Measurements from ENCODE around the gene DUSP22.

Gene DUSP22

DNA sequence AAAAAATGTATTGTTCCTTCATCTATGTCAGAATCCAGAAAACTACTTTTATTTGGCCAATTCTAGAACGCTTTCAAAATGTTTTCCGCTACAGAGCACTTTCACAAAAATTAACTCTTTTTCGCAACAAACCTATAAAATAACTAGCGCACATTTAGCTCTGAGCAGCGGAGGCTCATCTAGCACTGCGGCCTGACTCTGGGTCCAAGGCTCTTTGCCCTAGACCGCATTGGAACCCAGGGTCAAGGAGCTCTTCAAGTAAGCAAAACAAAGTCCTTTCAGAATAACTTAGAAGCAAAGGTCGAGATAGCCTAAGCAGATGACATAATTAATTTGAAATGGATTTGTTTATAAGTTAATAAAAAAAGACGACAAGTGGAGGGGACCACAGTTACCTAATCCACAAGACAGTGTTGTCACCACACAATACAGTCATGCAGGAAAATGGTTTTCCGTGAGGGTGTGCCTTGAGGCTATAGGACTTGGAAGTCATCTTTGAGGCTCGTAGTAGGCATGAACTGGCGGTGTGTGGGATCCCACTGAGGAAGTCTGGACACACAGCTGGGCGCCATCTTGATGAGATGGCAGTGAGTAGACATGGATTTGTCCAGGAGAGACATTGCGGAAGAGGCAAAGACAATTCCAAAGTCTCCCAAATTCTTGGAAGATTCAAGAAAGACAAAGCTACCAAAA is 70.1 kb downstream of the DUSP22 start:
- Histone ChIP-seq H3K27me3 (ENCODE audit: insufficient read depth, low read length) (peaks cover 43% of the 10 kb centered on the region), H3K36me3 (ENCODE audit: insufficient read depth, low read length) (no peaks in the 10 kb centered on the region), H3K79me2 (ENCODE audit: control insufficient read depth, insufficient read depth, low read length, unreplicated experiment) (no peaks in the 10 kb centered on the region), H3K4me1 (ENCODE audit: control insufficient read depth, insufficient read depth, low read length, unreplicated experiment) (no peaks in the 10 kb centered on the region), H2AFZ (ENCODE audit: low read length, unreplicated experiment) (no peak overlapping the region), H3K27ac (ENCODE audit: low read depth, low read length) (no peak overlapping the region), H3K4me3 (ENCODE audit: low read depth, low read length) (no peak overlapping the region)

DNA sequence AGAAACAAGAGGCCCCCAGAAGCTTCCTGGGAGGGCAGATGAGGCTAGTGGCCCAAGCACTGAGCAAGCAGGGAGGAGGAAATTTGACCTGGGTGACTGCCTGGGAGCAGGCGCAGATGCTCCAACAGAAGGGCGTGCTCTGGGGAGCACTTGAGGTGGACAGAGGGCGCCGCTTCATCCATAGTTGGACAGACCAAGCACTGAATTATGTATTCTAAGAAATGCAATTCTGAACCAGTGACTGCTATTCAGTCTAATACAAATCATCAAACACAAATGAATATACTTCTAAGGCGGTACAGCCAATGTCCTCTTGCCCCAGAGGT is 70.6 kb downstream of the DUSP22 start:
- H3K4me1 ChIP-seq (ENCODE audit: control insufficient read depth, insufficient read depth, low read length, unreplicated experiment) = no peaks in the 10 kb centered on the region
- H3K27ac ChIP-seq (ENCODE audit: low read depth, low read length) = no peak overlapping the region

DNA sequence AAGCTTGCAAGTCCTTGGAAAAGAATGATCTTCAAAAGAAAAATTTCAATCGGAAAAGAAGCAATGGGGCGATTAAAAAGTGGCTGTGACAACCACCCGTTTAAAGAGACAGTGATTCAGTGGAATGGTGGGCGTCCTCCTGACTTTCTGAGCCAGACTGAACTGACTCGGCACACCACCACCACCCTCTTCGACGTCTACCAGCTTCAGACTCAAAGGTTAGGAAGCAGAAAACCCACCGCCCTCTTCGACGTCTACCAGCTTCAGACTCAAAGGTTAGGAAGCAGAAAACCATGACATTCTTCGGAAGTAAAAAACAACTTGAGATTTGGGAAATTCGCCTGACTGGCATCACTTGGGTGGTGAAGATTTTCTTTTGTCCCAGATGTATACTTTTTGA is 71.0 kb downstream of the DUSP22 start:
- H3K4me3 ChIP-seq (ENCODE audit: low read depth, low read length) = no peak overlapping the region
- H3K4me1 ChIP-seq (ENCODE audit: control insufficient read depth, insufficient read depth, low read length, unreplicated experiment) = no peaks in the 10 kb centered on the region
- no peaks in the 10 kb centered on the region for H3K36me3 ChIP-seq (ENCODE audit: insufficient read depth, low read length)
- H3K79me2 ChIP-seq (ENCODE audit: control insufficient read depth, insufficient read depth, low read length, unreplicated experiment) = no peaks in the 10 kb centered on the region
- H2AFZ ChIP-seq (ENCODE audit: low read length, unreplicated experiment) = no peak overlapping the region
- H3K27ac ChIP-seq (ENCODE audit: low read depth, low read length) = no peak overlapping the region
- peaks cover 52% of the 10 kb centered on the region for H3K27me3 ChIP-seq (ENCODE audit: insufficient read depth, low read length)

More for the DNA sequence above, 70.6 kb downstream of the DUSP22 start:
- H2AFZ ChIP-seq (ENCODE audit: low read length, unreplicated experiment) = no peak overlapping the region
- H3K36me3 ChIP-seq (ENCODE audit: insufficient read depth, low read length) = no peaks in the 10 kb centered on the region
- H3K4me3 ChIP-seq (ENCODE audit: low read depth, low read length) = no peak overlapping the region
- H3K79me2 ChIP-seq (ENCODE audit: control insufficient read depth, insufficient read depth, low read length, unreplicated experiment) = no peaks in the 10 kb centered on the region
- peaks cover 48% of the 10 kb centered on the region for H3K27me3 ChIP-seq (ENCODE audit: insufficient read depth, low read length)

DNA sequence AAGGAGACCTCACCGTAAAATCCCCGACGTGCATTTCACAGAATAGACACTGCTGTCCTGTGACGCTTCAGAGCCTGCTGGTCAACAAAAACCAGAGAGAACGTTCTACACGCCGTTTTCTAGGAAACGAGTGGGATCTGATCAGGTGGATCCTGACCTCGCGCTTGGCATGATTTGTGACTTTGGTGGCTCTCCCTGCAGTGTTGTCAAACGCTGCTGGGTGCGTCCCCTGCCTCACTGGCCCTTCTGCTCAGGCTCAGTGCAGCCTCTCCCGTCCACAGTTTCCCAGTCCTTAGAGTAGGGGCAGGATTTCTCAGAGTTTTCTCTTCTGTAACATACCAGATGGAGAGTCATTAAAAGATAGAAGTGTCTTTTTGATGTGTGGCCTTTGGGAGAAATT is 71.6 kb downstream of the DUSP22 start:
- H3K4me3 ChIP-seq (ENCODE audit: low read depth, low read length) = no peak overlapping the region

DNA sequence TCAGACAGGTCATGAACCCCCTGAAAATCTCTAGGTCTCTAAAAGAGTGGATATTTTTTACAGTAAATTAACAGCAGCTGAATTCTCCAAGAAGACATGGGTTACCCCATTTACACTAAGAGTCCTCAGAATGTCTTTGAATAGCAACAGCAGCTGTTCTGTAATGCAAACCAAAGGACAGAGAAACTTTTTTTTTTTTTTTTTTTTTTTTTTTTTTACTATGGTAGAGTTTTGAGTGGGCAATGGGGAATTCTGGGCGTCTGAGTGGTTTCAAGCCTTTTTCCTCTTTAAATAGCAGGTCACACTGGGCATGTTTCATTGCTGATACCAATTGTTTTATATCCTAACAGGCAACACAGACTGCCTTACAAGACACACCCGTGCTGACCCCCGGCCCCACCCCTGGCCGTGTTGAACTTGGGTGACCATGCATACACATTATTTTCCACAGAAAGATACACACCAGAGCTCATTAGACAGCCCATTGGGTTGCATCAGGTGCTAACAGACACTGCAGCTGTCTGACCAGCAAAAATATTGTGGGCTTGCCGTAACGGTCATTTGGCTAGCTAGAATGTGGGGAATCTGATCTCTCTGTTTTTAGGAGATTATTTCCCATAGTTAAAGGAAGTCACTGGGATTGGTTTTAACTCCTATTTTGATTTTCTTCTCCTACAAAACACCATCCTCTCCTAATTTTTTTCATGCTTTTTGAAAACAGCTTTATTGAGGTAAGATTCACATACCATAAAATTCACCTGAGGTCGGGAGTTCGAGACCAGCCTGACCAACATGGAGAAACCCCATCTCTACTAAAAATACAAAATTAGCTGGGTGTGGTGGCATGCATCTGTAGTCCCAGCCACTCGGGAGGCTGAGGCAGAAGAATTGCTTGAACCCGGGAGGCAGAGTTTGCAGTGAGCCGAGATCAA is 72.6 kb downstream of the DUSP22 start:
- H3K4me1 ChIP-seq (ENCODE audit: control insufficient read depth, insufficient read depth, low read length, unreplicated experiment) = no peaks in the 10 kb centered on the region

More for the DNA sequence above, 71.6 kb downstream of the DUSP22 start:
- H3K79me2 ChIP-seq (ENCODE audit: control insufficient read depth, insufficient read depth, low read length, unreplicated experiment) = no peaks in the 10 kb centered on the region
- no peaks in the 10 kb centered on the region for H3K4me1 ChIP-seq (ENCODE audit: control insufficient read depth, insufficient read depth, low read length, unreplicated experiment)
- H3K27ac ChIP-seq (ENCODE audit: low read depth, low read length) = no peak overlapping the region
- H2AFZ ChIP-seq (ENCODE audit: low read length, unreplicated experiment) = no peak overlapping the region
- peaks cover 56% of the 10 kb centered on the region for H3K27me3 ChIP-seq (ENCODE audit: insufficient read depth, low read length)
- H3K36me3 ChIP-seq (ENCODE audit: insufficient read depth, low read length) = no peaks in the 10 kb centered on the region

DNA sequence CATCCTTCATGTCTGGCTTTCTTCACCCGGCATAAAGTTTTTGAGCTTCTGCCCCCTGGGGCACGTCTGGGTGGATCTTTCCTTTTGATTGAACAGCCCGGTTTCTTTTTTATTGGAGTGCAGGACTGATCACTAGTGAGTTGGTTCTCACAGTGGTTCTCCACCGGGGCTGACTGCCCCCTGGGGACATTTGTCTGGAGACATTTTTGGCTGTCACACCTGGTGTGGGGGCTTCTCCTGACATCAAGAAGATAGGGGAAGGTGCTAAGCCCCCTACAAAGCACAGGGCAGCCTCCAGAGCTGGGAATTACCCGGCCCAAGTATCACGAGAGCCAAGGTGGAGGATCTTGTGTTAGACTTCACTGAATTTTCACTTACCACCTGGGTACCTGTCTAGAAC is 73.5 kb downstream of the DUSP22 start:
- Histone ChIP-seq H2AFZ (ENCODE audit: low read length, unreplicated experiment) (no peak overlapping the region), H3K79me2 (ENCODE audit: control insufficient read depth, insufficient read depth, low read length, unreplicated experiment) (no peaks in the 10 kb centered on the region), H3K4me3 (ENCODE audit: low read depth, low read length) (no peak overlapping the region), H3K4me1 (ENCODE audit: control insufficient read depth, insufficient read depth, low read length, unreplicated experiment) (no peaks in the 10 kb centered on the region), H3K36me3 (ENCODE audit: insufficient read depth, low read length) (no peaks in the 10 kb centered on the region), H3K27me3 (ENCODE audit: insufficient read depth, low read length) (peaks cover 75% of the 10 kb centered on the region), H3K27ac (ENCODE audit: low read depth, low read length) (no peak overlapping the region)

More for the DNA sequence above, 72.6 kb downstream of the DUSP22 start:
- Histone ChIP-seq H3K79me2 (ENCODE audit: control insufficient read depth, insufficient read depth, low read length, unreplicated experiment) (no peaks in the 10 kb centered on the region), H3K27me3 (ENCODE audit: insufficient read depth, low read length) (peaks cover 66% of the 10 kb centered on the region), H3K36me3 (ENCODE audit: insufficient read depth, low read length) (no peaks in the 10 kb centered on the region), H2AFZ (ENCODE audit: low read length, unreplicated experiment) (no peak overlapping the region), H3K4me3 (ENCODE audit: low read depth, low read length) (no peak overlapping the region), H3K27ac (ENCODE audit: low read depth, low read length) (no peak overlapping the region)

DNA sequence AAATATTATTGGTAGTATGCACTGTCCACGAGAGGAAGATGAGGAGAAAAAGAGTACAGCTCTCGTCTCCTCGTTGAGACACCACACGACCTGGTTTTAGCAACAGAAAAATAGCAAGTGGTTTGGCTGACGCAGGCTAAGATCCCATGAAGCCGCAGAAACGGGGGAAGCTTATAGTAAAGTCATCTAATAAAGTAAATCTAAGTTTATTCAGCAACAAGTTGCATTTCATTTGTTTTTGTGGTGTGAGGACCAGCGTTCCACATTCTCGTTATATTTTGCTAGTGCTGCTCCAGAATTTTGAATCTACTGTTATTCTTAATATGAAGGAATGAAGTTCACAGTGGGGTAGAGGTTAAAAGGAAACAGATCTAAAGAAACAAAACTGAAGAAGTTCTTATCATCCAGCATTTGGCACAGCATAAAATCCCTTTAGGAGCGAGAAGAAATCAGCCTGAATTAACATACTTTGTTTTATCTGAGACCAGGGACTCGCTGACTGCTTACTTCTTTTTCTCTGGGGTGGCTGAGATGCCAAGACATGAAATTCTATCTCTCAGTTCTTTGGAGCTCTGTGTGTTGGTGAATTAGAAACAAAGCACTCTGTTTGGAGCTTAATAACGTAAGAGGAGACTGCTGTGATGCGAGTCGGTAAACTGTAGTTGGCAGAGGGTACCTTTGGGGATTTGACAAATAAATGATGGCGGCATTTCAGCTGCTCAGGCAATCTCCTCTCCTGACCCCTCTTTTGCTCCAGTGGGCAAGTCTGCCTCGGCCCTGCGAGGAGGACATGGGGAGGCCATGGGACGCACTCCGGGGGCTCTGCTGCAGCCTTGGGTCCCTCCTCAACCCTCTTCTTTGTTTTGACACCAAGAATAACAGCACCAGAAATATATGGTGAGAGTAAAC is 74.4 kb downstream of the DUSP22 start:
- H2AFZ ChIP-seq (ENCODE audit: low read length, unreplicated experiment) = peak overlapping the region; percentile 1
- no peak overlapping the region for H3K27ac ChIP-seq (ENCODE audit: low read depth, low read length)
- peaks cover 76% of the 10 kb centered on the region for H3K27me3 ChIP-seq (ENCODE audit: insufficient read depth, low read length)
- H3K4me1 ChIP-seq (ENCODE audit: control insufficient read depth, insufficient read depth, low read length, unreplicated experiment) = no peaks in the 10 kb centered on the region
- no peaks in the 10 kb centered on the region for H3K36me3 ChIP-seq (ENCODE audit: insufficient read depth, low read length)
- H3K79me2 ChIP-seq (ENCODE audit: control insufficient read depth, insufficient read depth, low read length, unreplicated experiment) = no peaks in the 10 kb centered on the region
- H3K4me3 ChIP-seq (ENCODE audit: low read depth, low read length) = peak overlapping the region; percentile 28; the same call in 1 of the 2 replicates

DNA sequence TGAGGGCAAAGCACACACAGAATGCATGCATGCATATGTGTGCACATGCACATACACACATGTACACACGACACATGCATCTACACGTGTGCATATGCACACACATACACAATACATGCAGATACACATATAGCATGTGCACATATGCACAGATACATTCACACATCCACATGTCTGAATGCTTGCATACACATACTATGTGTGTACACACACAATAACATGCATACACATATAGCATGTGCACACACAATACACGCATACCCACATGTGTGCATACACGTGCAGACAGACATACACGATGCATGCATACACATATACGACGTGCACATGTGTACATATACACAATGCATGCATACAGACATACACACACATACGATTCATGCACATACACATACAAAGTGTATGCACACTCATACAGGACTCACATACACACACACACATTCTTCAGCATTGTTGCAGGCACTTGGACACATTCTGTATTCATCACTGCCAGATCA is 75.1 kb downstream of the DUSP22 start:
- Histone ChIP-seq H3K79me2 (ENCODE audit: control insufficient read depth, insufficient read depth, low read length, unreplicated experiment) (no peaks in the 10 kb centered on the region), H3K36me3 (ENCODE audit: insufficient read depth, low read length) (no peaks in the 10 kb centered on the region), H2AFZ (ENCODE audit: low read length, unreplicated experiment) (no peak overlapping the region), H3K4me1 (ENCODE audit: control insufficient read depth, insufficient read depth, low read length, unreplicated experiment) (no peaks in the 10 kb centered on the region), H3K4me3 (ENCODE audit: low read depth, low read length) (no peak overlapping the region), H3K27me3 (ENCODE audit: insufficient read depth, low read length) (peaks cover 76% of the 10 kb centered on the region), H3K27ac (ENCODE audit: low read depth, low read length) (no peak overlapping the region)

DNA sequence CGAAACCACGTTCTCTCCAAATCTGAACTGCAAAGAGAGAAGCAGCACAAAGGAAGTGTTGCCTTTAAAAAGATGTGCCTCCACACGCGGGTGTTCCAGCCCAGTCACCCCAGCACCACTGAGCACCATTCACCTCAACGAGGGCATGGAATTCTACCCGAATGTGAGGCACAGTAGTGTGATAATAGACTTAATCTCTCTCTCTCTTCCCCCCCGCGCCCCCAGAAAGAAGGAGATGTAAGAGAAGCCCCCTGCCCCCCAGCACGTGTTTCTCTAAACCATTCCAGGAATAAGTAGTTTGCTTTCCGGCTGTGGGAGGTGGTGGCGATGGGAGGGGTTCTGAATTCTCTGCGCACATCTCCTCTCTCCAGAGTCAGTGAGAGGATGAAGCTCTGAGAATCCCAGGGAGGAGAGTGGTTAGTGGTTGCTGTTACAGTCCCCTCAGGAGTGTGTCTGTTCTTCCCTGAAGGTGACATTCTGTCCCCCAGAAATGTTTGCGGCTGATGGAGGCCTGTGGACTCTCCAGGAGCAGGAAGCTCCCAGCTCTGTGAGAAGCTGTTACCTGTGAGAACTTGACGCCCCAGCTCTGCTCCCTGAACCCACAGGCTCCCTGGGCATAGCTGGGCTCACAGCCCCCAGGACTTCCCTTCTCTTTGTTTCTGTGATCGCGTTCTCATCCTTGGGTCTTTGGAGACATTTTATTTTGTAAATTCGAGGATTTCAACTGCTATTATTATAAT is 75.8 kb downstream of the DUSP22 start:
- H3K36me3 ChIP-seq (ENCODE audit: insufficient read depth, low read length) = no peaks in the 10 kb centered on the region
- H3K4me1 ChIP-seq (ENCODE audit: control insufficient read depth, insufficient read depth, low read length, unreplicated experiment) = no peaks in the 10 kb centered on the region
- H3K27ac ChIP-seq (ENCODE audit: low read depth, low read length) = no peak overlapping the region
- no peaks in the 10 kb centered on the region for H3K79me2 ChIP-seq (ENCODE audit: control insufficient read depth, insufficient read depth, low read length, unreplicated experiment)
- no peak overlapping the region for H3K4me3 ChIP-seq (ENCODE audit: low read depth, low read length)
- peaks cover 77% of the 10 kb centered on the region for H3K27me3 ChIP-seq (ENCODE audit: insufficient read depth, low read length)
- no peak overlapping the region for H2AFZ ChIP-seq (ENCODE audit: low read length, unreplicated experiment)

All from ACC112 (cell line).